ENCODE data around the gene TMEM53. TPM values are rescaled to one million over a fixed set of nuclear protein-coding genes. Genes with fewer than 3 reads are reported as not detected.

Gene TMEM53
- total RNA-seq, 1 experiment from 2014 or later = 9.3 TPM

- Histone ChIP-seq H3F3A (ENCODE audit: low read length, unreplicated experiment) (no peaks in the 10 kb centered on the region), H3K79me2 (ENCODE audit: low read length) (no peaks in the 10 kb centered on the region), H3K36me3 (ENCODE audit: low read depth, low read length) (peaks cover 13% of the 10 kb centered on the region; the same call in 1 of the 2 replicates), H4K20me1 (ENCODE audit: low read length) (no peaks in the 10 kb centered on the region), H3K4me2 (ENCODE audit: low read length) (no peak overlapping the region), H2AFZ (ENCODE audit: low read length) (no peak overlapping the region), H3K9me2 (replicated peaks; ENCODE audit: low read length) (no peaks in the 10 kb centered on the region), H3K4me1 (ENCODE audit: insufficient read depth, low read length) (no peaks in the 10 kb centered on the region), H3K4me3 (ENCODE audit: low read length) (no peak overlapping the region), H3K27ac (ENCODE audit: low read length) (no peak overlapping the region), H3K9ac (ENCODE audit: low read length) (no peak overlapping the region), H3K9me3 (ENCODE audit: low read length) (no peaks in the 10 kb centered on the region), H3K27me3 (ENCODE audit: low read length) (no peaks in the 10 kb centered on the region)
- ChIA-PET CTCF (no interaction called here), POLR2A (ENCODE audit: unreplicated experiment) (no interaction called here)
- intact Hi-C loops (cut with micrococcal nuclease) = no loop called here
- ATAC-seq (no peak), DNase-seq (no peak)
- no TSS peak for BruUV-seq (replicated peaks)
- TF ChIP-seq EZH2phosphoT487 (IDR thresholded peaks at IDR 0.05; ENCODE audit: borderline replicate concordance, low read length) (no peak), CTCF (conservative IDR thresholded peaks at IDR 0.05; ENCODE audit: low read depth, low read length) (no peak), EZH2 (IDR thresholded peaks at IDR 0.05; ENCODE audit: low read length, unreplicated experiment) (no peak)
These were observed 27.8 kb downstream of the TMEM53 start for GRCh38 chr1:44646261-44647110.

GRCh38 chr1:44645476-44646244 lies 28.6 kb downstream of the TMEM53 start:
- CTCF ChIA-PET = no interaction called here
- ATAC-seq (no peak), DNase-seq (no peak)
- TF ChIP-seq CTCF (conservative IDR thresholded peaks at IDR 0.05; ENCODE audit: low read depth, low read length) = no peak
- TF ChIP-seq EZH2 (IDR thresholded peaks at IDR 0.05; ENCODE audit: low read length, unreplicated experiment) = no peak
- no peak for TF ChIP-seq EZH2phosphoT487 (IDR thresholded peaks at IDR 0.05; ENCODE audit: borderline replicate concordance, low read length)
- Histone ChIP-seq H3K9me2 (replicated peaks; ENCODE audit: low read length) (no peaks in the 10 kb centered on the region), H2AFZ (ENCODE audit: low read length) (no peak overlapping the region), H4K20me1 (ENCODE audit: low read length) (no peaks in the 10 kb centered on the region), H3K27ac (ENCODE audit: low read length) (no peak overlapping the region), H3K9ac (ENCODE audit: low read length) (no peak overlapping the region), H3K9me3 (ENCODE audit: low read length) (no peaks in the 10 kb centered on the region), H3K27me3 (ENCODE audit: low read length) (no peaks in the 10 kb centered on the region), H3F3A (ENCODE audit: low read length, unreplicated experiment) (no peaks in the 10 kb centered on the region), H3K36me3 (ENCODE audit: low read depth, low read length) (peaks cover 14% of the 10 kb centered on the region; the same call in 1 of the 2 replicates), H3K4me2 (ENCODE audit: low read length) (no peak overlapping the region), H3K4me1 (ENCODE audit: insufficient read depth, low read length) (no peaks in the 10 kb centered on the region), H3K79me2 (ENCODE audit: low read length) (no peaks in the 10 kb centered on the region), H3K4me3 (ENCODE audit: low read length) (no peak overlapping the region)
- intact Hi-C loops (cut with micrococcal nuclease) = no loop called here
- BruUV-seq (replicated peaks) = no TSS peak
- POLR2A ChIA-PET (ENCODE audit: unreplicated experiment) = no interaction called here
